HG03025 (cell line): ENCODE measurements around the gene SLC9A3.

Source experiments
- ATAC-seq: cut with Tn5 transposase; IDR thresholded peaks from one replicate; pipeline ENCODE4 v1.9.1; 2021; ENCODE audit warnings: mild to moderate bottlenecking, moderate library complexity; ENCODE audit not compliant: unreplicated experiment, low FRiP score

The SLC9A3 gene

DNA sequence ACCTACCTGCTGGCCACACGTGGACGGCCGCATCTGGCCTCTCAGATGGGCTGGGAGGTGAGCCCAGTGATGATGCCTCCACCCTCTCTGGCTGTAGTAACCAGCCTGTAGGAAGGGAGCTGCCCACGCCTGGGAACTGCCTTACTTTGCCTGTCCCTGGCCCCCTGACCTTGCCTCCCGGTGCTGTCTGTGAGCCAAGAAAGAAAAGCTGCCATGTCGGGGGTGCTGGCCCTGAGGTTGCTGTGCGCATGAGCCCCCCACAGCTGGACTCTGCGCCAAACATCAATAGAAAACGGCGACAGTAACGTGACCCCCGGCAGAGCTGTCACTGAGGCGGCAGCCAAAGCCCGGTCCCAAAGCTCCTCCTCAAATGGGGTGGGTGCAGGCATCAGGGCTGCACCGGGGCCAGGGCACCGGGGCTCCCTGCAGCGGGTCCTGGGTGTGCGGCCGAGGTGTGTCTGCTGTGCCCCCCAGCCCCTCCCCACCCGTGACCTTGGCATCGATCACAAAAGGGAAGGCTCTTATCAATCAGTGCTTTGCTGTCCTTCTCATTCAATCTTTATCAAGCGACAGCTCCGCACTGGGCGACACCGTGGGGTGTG, 15.3 kb upstream of the SLC9A3 start:
- ATAC-seq: no peak

DNA sequence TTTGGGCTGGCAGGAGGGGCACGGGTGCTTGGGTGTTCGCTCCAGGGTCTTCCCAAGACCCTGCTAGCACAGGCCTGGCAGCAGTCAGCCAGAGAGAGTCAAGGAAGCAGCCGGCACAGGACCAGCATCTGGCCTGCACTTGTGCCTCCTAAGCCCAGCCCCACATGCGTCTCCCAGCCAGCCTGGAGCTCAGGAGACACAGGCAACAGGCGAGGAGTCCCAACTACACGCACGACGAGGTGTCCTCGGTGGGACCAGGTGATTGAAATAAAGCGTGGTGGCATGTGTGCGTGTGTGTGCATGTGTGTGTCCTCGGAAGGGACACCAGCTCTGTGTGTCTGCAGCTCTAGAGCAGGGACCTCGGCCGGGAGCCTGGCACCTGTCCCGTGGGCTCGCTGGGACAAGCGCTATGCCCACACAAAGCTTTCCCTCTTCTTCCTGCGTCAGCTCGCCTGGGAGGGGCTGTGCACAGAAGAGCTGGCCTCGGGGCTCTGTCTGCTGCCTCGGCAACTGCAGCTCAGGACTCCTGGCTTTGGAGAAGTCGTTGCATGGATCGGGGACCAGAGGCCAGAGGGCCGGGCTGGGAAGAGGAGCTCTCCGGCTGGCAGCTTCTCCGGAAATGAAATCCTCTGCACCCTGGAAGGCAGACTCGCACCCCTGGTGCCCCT, 14.7 kb upstream of the SLC9A3 start:
- ATAC-seq: no peak

DNA sequence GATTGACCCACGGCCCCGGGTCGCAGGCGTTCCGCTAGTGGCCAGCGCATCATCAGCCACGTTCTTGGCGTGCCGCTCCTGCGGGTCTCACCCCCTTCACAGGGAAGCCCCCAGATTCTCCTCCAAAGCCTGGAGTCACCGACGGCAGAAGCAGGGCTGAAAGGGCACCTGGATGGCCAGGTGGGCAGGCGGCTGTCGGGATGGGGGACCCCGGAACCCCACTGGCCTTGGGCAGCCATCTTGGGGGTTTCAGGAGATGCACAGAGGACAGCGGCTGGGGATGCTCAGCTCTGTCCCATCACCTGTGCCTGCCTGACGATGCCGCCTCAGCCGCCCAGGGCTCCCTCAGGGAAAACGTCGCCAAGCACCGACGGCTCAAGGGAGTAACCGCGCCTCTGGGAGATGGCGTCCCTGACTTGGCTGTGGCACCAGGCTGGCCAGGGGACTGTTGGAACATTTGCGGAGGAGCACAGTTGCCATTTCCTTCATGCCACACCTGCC, 14.1 kb upstream of the SLC9A3 start:
- ATAC-seq: no peak

DNA sequence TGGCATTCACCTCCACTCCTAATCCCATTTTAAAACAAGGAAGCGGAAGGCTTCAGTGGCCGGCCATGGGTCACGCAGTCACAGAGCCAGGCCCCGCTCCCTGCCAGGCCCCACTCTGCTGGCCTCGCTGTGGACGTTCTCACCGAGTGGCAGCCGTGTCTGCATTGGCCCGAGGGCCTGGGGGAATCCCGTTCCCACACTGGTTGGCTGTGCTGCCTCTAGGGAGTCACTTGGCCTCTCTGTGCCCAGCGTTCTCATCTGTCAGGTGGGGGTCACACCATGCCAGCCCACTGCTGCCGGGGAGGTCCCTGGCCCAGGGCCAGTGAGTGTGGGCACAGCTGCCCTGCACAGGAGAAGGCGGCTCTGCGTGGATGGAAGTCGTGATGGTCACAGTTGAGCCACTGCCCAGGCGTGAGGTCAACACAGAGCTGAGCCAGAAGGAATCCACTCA, 13.4 kb upstream of the SLC9A3 start:
- ATAC-seq: no peak

DNA sequence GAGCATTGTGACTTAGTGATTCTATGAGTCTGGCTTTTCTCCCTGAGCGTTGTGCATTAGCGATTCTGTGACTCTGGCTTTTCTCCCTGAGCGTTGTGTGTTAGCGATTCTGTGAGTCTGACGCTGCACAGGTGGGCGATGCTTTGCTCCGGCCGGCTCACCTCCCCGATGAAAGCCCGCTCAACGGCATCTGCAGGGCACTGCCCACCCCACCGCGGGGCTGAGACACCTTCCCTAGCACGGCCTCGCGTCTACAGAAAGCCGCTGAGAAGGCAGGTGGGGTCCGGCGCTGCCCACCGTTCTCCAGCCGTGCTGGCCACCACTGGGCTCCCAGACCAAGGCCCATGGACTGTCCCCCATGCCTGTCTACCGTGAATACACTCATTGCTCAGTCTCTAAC, 12.8 kb upstream of the SLC9A3 start:
- no peak for ATAC-seq

DNA sequence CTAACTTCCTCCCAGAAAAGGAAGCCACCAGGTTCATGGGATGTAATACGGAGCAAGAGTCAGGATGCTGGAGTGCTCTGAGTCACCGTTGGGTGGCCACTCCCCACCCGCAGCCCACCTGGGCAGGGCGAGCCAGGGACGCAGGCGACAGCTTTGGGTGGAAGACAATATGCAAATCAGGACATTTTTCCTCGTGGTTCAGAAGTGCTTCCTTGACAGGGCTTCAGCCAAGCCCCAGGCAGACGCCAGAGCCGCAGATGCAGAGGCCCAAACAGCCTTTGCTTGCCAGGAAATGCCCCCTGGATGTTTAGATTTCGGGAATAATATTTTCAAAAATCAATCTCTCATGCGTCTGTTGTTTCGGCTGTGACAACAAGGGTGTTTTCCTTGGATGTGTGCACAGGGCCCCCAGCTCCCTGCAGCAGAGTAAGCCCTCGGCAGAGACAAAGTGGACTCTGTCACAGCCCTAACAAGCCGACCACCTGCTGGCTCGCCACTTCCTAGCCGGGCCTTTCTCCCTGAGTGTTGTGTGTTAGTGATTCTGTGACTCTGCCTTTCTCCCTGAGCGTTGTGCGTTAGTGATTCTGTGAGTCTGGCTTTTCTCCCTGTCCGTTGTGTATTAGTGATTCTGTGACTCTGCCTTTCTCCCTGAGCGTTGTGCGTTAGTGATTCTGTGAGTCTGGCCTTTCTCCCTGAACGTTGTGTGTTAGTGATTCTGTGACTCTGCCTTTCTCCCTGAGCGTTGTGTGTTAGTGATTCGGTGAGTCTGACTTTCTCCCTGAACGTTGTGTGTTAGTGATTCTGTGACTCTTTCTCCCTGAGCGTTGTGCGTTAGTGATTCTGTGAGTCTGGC, 11.8 kb upstream of the SLC9A3 start:
- no peak for ATAC-seq

DNA sequence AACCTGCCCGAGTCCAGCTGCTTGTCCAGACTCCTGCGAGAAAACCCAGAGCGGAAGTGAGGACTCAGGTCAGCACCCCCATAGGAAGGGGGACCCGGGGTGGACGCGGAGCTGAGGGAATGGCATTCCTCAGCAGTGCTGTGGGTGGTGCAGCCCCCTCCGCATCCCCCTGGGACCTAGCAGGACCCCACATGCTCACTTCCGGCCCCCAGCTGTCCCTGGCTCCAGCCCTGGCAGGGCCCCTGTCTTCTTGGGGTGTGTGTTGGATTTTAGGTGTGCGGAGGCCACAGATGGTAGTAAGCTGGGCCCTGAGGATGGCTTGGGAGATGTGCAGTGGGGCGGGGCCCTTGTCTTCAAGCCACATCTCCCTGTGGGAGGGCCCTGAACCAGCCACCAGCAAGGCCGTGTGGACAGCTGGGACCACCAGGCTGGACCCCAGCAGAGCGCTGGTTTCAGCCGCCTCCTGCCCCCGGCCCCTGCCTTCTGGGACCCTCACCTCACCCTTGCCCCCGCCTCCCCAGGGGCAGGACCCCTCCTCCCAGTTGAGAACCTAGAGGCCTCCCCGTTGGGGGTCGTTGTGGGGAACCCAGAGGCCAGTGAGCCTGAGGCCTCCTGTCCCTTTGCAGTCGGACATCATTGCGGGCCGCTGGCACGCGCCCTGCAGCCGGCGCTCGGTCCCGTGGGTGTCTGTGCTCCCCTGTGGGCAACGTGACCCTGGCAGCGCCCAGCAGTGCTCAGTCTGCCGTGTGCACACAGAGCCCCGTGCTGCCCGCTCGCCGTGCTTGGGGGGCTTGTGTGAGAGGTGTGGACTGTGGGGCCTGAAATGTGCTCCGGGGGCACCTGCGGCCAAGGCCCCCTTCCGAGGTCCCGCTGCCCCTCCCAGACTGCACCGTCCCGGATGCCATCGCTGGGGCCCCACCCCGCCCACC, 10.8 kb upstream of the SLC9A3 start:
- no peak for ATAC-seq

DNA sequence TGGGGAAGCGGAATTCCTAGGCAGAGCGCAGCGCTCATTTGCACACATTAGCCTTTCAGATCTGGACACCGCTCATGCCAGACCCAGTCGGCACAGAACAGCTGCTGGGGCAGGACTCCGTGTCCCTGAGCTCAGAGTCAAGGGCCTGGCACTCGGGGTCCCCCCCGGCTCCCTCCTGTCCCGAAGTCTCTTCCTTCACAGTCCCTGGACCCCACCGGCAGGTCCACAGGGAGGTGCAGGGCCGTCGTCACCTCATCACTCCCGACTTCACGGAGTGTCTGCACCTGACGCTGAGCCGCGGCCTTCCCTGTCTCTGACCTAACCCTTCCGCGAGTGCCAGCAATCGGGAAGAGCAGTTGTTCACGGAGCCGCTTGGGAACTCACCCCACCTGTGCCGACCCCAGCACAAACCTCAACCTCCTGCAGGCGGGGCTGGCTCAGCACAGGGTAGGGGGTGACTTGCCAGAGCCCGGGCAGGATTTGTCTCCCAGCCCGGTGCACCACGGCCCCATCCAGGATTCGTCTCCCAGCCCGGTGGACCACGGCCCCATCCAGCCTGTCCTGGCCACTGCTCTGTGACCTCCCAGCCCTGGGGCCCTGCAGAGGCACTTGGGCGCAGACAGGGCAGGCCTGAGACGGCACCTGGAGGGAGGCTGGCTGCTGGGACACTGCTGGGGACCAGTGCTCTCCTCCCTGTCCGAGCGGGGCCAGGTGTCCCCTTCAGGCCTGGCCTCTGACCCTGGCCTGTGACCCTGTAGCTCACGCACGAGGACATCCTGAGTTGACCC, 9.9 kb upstream of the SLC9A3 start:
- ATAC-seq: no peak

DNA sequence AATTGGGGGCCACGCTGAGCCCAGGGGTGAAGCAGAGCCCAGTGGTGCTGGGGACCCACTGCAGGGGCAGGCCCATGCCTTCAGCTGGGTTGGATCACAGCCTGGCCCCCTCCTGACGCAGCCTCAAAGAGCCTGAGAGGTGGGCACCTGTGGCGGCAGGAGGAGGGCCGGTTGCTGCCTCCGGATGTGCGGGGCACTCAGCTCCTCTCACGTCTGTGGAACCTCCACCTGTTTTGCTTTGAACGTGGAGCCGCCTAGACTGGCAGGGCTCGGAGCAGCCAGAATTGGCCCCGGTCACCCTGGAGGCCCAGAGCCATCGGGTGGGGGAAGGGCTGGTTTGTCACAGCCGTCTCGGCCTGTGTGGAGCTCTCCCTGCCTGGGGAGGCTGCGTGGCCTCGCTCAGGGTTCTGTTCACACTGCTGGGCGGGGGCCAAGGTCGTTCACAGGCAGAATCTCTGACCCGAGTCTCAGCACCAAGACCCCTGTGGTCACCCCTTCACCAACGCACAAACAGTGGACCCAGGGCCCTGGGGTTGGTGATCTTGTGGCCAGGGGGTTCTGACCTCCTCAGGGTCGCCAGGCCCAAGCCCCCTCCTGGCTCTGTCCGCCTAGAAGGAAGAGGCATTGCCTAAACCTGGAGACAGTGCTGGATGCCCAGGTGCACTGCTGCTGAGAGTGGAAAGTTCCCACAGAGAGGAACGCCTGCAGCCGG, 9.2 kb upstream of the SLC9A3 start:
- no peak for ATAC-seq

DNA sequence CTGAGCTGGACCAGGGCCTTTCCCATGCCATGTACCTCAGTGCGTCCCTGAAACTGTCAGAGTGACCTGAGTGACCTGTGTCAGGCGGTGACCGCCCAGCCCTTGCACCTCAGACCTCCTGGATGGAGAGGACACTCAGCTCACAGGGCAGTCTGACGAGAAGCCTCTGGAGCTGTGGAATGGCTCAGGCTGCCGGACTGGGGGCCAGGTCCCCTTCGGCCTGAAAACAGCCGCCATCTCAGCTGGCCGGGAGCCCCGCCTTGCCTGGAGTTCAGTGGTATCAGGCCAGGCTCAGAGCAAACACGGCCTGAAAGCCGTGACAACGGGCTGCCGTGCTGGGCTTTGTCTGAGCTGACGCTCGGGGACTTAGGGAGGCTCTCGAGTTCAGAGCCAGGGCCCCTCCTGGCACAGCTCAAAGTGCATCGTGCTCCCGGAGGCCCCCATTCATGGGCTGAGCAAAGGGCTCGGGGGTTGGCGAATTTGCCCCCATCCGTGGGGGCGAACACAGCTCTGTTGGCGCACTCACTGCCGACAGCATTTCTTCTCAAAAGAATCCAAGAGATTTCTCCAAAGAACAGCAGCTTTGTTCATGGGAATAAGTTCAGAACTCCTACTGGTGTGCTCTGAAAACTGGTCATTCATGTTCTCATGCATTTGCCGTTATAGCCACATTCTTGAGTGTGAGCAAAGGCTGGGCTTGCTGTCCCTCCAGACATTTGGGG, 8.4 kb upstream of the SLC9A3 start:
- ATAC-seq: no peak

DNA sequence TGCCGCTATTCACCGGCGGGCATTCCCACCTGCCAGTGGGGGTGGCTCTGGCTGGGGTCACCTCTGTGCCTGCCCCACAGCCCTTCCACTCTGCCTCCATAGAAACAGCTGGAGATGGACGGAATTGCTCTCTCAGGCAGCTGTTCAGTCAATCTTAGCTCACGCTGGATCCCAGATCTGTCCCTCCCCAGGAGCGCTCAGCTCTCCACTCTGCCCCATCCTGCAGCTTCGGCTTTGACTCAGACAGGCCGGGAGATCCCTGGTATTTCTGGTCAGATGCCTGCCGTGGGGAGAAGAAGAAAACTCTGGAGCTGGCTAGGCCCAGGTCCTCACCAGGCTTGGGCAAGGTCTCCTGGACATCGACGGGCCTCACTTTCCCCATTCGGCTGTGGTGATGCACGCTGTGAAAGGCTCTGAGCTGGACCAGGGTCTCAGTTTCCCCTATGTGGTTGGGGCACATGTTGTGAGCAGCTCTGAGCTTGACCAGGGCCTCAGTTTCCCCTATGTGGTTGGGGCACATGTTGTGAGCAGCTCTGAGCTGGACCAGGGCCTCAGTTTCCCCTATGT, 7.6 kb upstream of the SLC9A3 start:
- no peak for ATAC-seq

DNA sequence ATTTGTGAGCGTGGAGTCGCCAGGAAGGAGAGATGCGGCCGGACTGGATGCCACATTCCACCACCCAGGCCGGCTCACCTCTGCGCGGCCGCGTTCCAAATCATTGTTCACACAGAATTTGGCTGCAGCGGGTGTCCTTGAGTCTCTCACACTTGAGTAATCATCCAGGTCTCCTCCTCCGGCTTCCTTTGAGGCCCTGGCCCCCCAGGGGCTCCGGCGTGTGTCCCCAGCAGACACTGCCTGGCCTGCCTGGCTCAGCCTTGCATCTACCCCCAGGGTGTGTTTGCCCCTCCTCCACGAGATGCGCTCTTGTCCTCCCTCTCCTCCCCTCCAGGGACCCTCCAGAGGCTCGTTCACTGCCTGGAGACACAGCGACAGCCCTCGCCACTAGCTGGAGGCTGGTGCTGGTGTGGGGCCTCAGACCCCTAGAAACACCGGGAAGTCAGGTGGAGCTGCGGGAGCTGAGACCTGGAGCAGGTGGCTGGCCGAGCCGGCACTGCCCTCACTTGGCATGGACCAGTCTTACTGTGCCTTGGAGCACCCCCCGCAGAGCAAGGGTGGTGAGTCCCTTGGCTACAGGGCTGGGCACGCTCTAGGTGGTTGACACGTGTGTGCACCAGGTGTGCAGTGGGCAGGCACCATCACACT, 7.0 kb upstream of the SLC9A3 start:
- no peak for ATAC-seq

DNA sequence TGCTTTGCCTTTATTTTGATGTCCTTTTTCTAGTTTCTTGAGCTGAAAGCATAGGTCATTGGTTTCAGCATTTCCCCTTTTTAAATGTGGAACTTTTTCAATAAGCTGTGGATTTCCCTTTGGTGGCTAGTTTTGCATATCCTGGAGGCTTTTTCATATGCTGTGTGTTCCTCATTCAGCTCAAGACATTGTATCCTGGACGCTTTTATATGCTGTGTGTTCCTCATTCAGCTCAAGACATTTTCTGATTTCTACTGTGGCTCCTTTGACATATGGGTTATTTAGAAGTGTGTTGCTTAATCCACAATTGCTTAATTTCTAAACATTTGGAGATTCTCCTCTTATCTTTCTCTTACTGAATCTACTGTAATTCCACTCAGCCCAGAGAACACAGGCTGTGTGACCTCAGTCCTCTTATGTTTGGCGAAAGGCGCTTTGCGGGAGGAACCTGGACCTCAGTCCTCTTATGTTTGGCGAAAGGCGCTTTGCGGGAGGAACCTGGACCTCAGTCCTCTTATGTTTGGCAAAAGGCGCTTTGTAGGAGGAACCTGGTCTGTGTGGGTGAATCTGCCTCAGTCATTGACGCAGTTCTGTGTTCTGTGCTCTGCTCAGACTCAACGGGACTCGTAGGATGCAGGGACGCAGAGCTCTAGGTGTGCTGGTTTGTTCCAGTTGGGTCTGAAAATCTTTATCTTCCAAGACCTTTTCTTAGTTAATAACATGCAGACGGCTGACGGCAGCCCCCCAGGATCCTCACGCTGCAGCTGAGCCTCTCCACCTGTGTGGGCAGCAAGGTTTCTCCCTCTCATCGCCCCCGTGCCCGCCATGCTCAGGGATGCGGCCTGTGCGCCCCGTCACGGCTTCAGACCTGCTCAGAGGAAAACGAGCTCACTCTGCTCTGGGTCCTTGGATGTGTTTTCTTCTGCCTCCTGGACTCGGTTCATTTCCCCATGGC, 6.0 kb upstream of the SLC9A3 start:
- no peak for ATAC-seq

DNA sequence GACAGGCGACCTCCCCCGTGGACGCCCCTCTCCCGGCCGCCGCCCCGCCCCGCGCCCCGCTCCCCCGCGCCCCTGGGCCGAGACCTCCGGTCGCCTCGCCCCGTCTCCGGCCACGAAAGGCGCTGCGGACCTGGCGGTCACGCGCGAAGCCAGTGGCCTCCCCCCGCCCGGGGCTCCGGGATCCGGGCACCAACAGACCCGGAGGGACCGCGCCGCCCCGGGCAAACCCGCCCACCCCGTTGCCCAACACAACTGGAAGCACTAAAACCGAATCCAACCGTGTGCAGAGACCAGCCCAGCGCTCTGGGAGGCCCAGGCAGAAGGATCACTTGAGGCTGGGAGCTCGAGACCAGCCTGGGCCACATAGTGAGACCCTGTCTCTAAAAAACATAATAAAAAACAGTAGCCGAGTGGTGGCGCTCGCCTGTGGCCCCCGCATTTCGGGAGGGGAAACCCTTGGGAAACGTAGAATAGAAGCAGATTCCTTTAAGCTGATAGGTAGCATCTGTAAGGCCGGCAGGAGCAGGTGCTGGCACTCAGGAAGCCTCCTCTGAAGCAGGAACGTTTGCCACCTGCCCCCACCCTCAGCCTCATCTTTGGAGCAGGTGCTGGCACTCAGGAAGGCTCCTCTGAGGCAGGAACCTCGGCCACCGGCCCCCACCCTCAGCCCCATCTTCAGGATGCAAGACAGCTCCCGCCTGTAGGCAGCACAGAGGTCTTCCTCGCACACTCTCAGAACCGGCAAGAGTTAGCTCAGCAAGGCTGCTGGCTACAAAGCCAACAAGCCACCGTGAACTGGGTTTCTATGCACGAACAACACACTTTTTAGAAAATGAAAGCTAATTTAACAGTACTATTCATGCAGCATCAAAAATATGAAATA, 4.6 kb upstream of the SLC9A3 start:
- ATAC-seq: no peak
